Nephron (organoid): Measurements from ENCODE around the gene PCSK2.

Experiments
- H3K27ac Mint-ChIP-seq, 3 experiments: 2 replicates each; pipeline ENCODE4 v1.8.0; 2020; ENCODE audit warnings: mixed read lengths in 3 of 3, mild to moderate bottlenecking in 2 of 3, moderate library complexity in 1 of 3
- H3K27me3 Mint-ChIP-seq: 2 replicates; pipeline ENCODE4 v1.8.0; 2021; ENCODE audit warnings: low read depth, mild to moderate bottlenecking, moderate library complexity, mixed read lengths
- H3K36me3 Mint-ChIP-seq: 2 replicates; pipeline ENCODE4 v1.8.0; 2020; ENCODE audit warnings: low read depth, mixed read lengths
- H3K4me1 Mint-ChIP-seq: 2 replicates; pipeline ENCODE4 v1.8.0; 2020; ENCODE audit warnings: mixed read lengths
- H3K4me3 Mint-ChIP-seq, 3 experiments: 2 replicates each; pipeline ENCODE4 v1.8.0; 2020; ENCODE audit warnings: mild to moderate bottlenecking in 3 of 3, mixed read lengths in 3 of 3, moderate library complexity in 2 of 3
- H3K9me3 Mint-ChIP-seq: 2 replicates; pipeline ENCODE4 v1.8.0; 2020; ENCODE audit warnings: mixed read lengths
- TF ChIP-seq, protein P1 (sequence below), 3 experiments: fragments of 200-600 bp; sonication (generic); IDR thresholded peaks; one replicate each; pipeline ENCODE4 v1.5.0; 2021; ENCODE audit warnings: antibody characterized with exemption in 3 of 3; ENCODE audit not compliant: unreplicated experiment in 3 of 3

Gene PCSK2

DNA sequence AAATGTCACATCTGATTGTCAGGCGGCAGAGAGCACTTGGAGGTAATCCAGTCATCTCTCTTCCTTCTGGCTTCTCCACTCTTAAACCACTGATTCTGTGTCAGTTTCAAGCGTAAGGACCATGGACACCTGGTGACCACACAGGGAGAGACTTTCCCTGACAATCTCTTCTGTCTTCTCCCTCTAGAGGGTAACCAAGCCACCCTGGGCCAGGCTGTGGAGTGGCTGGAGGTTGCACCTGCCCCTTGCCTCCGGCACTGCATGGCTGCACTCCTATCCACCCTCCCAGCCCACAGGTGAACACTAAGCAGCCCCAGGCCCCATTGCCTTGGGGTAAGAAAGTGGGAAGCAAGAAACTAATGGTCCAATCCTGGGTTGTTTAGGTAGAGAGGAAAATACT is 225.6 kb downstream of the PCSK2 start:
- H3K27ac Mint-ChIP-seq, result no peak overlapping the region
- TF ChIP-seq, protein P1, sequence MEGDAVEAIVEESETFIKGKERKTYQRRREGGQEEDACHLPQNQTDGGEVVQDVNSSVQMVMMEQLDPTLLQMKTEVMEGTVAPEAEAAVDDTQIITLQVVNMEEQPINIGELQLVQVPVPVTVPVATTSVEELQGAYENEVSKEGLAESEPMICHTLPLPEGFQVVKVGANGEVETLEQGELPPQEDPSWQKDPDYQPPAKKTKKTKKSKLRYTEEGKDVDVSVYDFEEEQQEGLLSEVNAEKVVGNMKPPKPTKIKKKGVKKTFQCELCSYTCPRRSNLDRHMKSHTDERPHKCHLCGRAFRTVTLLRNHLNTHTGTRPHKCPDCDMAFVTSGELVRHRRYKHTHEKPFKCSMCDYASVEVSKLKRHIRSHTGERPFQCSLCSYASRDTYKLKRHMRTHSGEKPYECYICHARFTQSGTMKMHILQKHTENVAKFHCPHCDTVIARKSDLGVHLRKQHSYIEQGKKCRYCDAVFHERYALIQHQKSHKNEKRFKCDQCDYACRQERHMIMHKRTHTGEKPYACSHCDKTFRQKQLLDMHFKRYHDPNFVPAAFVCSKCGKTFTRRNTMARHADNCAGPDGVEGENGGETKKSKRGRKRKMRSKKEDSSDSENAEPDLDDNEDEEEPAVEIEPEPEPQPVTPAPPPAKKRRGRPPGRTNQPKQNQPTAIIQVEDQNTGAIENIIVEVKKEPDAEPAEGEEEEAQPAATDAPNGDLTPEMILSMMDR (IDR thresholded peaks at IDR 0.05; ENCODE audit: unreplicated experiment in 3 of 3), result no peak
- H3K4me1 Mint-ChIP-seq, result peaks cover 7% of the 10 kb centered on the region
- no peak overlapping the region for H3K4me3 Mint-ChIP-seq
- H3K27me3 Mint-ChIP-seq, result peaks cover 7% of the 10 kb centered on the region
- peaks cover 7% of the 10 kb centered on the region for H3K9me3 Mint-ChIP-seq
- no peaks in the 10 kb centered on the region for H3K36me3 Mint-ChIP-seq

- Mint-ChIP-seq H3K36me3 (no peaks in the 10 kb centered on the region), H3K4me1 (peaks cover 7% of the 10 kb centered on the region), H3K27ac (no peak overlapping the region), H3K9me3 (peaks cover 7% of the 10 kb centered on the region), H3K27me3 (peaks cover 7% of the 10 kb centered on the region), H3K4me3 (no peak overlapping the region)
- TF ChIP-seq, protein P1 (IDR thresholded peaks at IDR 0.05; ENCODE audit: unreplicated experiment in 3 of 3), result no peak
Measured at GRCh38 chr20:17453592-17453991, 226.8 kb downstream of the PCSK2 start.

DNA sequence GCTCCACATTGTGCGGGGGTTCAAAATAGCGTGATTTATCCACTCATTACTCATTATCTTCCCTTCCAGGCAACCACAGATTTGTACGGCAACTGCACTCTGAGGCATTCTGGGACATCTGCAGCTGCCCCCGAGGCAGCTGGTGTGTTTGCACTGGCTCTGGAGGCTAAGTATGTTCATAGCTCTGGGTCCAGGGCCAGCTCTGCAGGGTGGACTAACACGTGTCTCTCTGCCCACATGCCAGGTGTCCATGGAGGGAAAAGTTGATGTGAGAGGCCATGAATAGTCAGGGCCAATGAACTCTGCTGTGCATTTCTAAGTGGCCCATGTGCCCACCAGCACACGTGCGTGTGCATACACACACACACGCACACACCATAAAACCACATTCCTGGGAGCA is 229.4 kb downstream of the PCSK2 start:
- Mint-ChIP-seq H3K36me3 (no peaks in the 10 kb centered on the region), H3K9me3 (peaks cover 5% of the 10 kb centered on the region), H3K4me3 (no peak overlapping the region), H3K27me3 (peaks cover 3% of the 10 kb centered on the region), H3K27ac (no peak overlapping the region), H3K4me1 (peaks cover 7% of the 10 kb centered on the region)
- TF ChIP-seq, protein P1 (IDR thresholded peaks at IDR 0.05; ENCODE audit: unreplicated experiment in 3 of 3), result no peak

- Mint-ChIP-seq H3K4me3 (no peak overlapping the region), H3K9me3 (peaks cover 5% of the 10 kb centered on the region), H3K27ac (no peak overlapping the region), H3K27me3 (peaks cover 3% of the 10 kb centered on the region), H3K4me1 (peaks cover 7% of the 10 kb centered on the region), H3K36me3 (no peaks in the 10 kb centered on the region)
- TF ChIP-seq, protein P1 (IDR thresholded peaks at IDR 0.05; ENCODE audit: unreplicated experiment in 3 of 3), result no peak
Measured at GRCh38 chr20:17457079-17457478, 230.2 kb downstream of the PCSK2 start.

DNA sequence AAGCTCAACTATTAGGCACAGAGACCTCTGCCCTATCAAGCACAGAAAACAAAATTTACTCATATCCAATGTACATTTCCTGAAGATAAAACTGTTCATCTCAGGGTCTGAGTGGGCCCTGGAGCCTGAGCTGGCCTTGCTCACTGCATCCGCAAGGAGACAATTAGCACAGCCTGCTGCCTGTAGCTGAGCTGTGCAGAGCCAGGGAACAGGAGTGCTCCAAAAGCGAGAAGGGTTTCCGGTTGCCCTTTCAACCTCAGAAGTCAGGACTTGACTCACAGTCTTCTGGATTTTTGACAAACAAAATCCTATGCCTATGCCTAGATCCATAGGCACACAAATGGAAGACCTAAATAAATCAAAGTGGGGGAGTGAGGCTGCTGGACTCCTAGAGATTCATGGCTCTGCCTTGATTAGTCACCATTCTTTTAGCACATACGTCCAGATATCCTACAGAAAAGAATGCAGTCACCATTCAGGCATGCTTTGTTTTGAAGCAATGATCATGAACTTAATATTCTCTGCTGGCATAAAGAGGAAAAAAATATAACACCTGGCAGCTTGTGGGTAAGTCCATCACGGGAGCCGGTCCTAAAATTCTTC is 230.8 kb downstream of the PCSK2 start:
- no peak overlapping the region for H3K4me3 Mint-ChIP-seq
- peaks cover 7% of the 10 kb centered on the region for H3K4me1 Mint-ChIP-seq
- no peak overlapping the region for H3K27ac Mint-ChIP-seq
- peaks cover 5% of the 10 kb centered on the region for H3K9me3 Mint-ChIP-seq
- TF ChIP-seq, protein P1 (IDR thresholded peaks at IDR 0.05; ENCODE audit: unreplicated experiment in 3 of 3), result no peak
- no peaks in the 10 kb centered on the region for H3K27me3 Mint-ChIP-seq
- no peaks in the 10 kb centered on the region for H3K36me3 Mint-ChIP-seq

DNA sequence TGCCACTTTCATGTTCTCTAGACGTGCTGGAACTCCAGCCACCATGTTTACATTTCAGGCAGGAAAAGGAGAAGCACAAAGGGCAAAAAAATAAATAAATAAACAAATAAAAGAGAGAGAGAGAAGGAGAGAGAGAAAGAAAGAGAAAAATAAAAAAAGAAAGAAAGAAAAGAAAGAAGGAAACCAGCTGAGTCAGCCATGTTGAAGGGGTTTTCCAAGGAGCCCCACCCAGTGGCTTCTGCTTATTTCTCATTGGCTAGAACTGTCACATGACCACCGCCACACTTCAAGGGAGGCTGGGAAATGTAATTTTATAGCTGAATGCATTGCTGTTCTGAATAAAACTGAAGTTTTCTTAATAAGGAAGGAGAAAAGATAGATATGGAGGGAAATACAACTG is 233.3 kb downstream of the PCSK2 start:
- TF ChIP-seq, protein P1 (IDR thresholded peaks at IDR 0.05; ENCODE audit: unreplicated experiment in 3 of 3), result no peak
- Mint-ChIP-seq H3K9me3 (peaks cover 3% of the 10 kb centered on the region), H3K27ac (no peak overlapping the region), H3K4me1 (peaks cover 7% of the 10 kb centered on the region), H3K4me3 (no peak overlapping the region), H3K36me3 (no peaks in the 10 kb centered on the region), H3K27me3 (no peaks in the 10 kb centered on the region)
